ENCODE results near the gene KLK2. TPM values are rescaled to one million over a fixed set of nuclear protein-coding genes. Genes with fewer than 3 reads are reported as not detected.

KLK2 gene
- polyA plus RNA-seq, 1 donor (not counting 4 experiments of a cell fraction or from before 2014, with no cell fraction given) = 0.07 TPM

GRCh38 chr19:50835785-50836542, 37.3 kb upstream of the KLK2 start:
- H3K4me1 ChIP-seq (ENCODE audit: control insufficient read depth, extremely low read depth, insufficient read depth, low read length) = peaks cover 20% of the 10 kb centered on the region
- H3K79me2 ChIP-seq (ENCODE audit: control insufficient read depth, insufficient read depth, low read length) = no peaks in the 10 kb centered on the region
- H3K4me2 ChIP-seq (ENCODE audit: control insufficient read depth, extremely low read depth, insufficient read depth, low read depth, low read length) = peak overlapping the region; percentile 97
- H2AFZ ChIP-seq (ENCODE audit: control insufficient read depth, low read length) = peak overlapping the region; percentile 96
- H3K27ac ChIP-seq (ENCODE audit: control insufficient read depth, insufficient read depth, low read length) = no peak overlapping the region
- H3K27me3 ChIP-seq (ENCODE audit: control insufficient read depth, extremely low read depth, insufficient read depth, low read length) = peaks cover 8% of the 10 kb centered on the region
- peak overlapping the region; percentile 67 for H3K9ac ChIP-seq (ENCODE audit: control insufficient read depth, extremely low read depth, insufficient read depth, low read length)
- no peaks in the 10 kb centered on the region for H3K9me1 ChIP-seq (ENCODE audit: control insufficient read depth, extremely low read depth, insufficient read depth, low read length)
- no peaks in the 10 kb centered on the region for H3K9me3 ChIP-seq (ENCODE audit: control insufficient read depth, low read depth, low read length)
- FAIRE-seq (peak; percentile 63), DNase-seq (ENCODE audit: low read depth, low spot score) (no peak)
- no peaks in the 10 kb centered on the region for H4K20me1 ChIP-seq (ENCODE audit: control insufficient read depth, extremely low read depth, insufficient read depth, low read length)
- TF ChIP-seq EZH2 (IDR thresholded peaks at IDR 0.05; ENCODE audit: low read length) = no peak
- TF ChIP-seq CTCF (optimal IDR thresholded peaks at IDR 0.05 in 1 of 3, IDR thresholded peaks at IDR 0.05 in 1 of 3, conservative IDR thresholded peaks at IDR 0.05 in 1 of 3; ENCODE audit: extremely low read depth in 1 of 3, insufficient read depth in 2 of 3, low read length in 3 of 3) = no peak
- dilution Hi-C loops (cut with MboI; ENCODE audit: extremely low pct_ligation_motif_present, low sequenced_read_pairs) = no loop called here
- H3K4me3 ChIP-seq (ENCODE audit: control insufficient read depth in 2 of 3, extremely low read depth in 1 of 3, insufficient read depth in 2 of 3, low read depth in 1 of 3, low read length in 3 of 3) = peak overlapping the region; percentile 52 to 80 (median 68)
- no peaks in the 10 kb centered on the region for H3K36me3 ChIP-seq (ENCODE audit: control insufficient read depth in 2 of 2, extremely low read depth in 1 of 2, insufficient read depth in 2 of 2, low read length in 2 of 2)

GRCh38 chr19:50836543-50837195, 36.6 kb upstream of the KLK2 start:
- dilution Hi-C loops (cut with MboI; ENCODE audit: extremely low pct_ligation_motif_present, low sequenced_read_pairs) = no loop called here
- Histone ChIP-seq H3K9me3 (ENCODE audit: control insufficient read depth, low read depth, low read length) (no peaks in the 10 kb centered on the region), H3K27ac (ENCODE audit: control insufficient read depth, insufficient read depth, low read length) (no peak overlapping the region), H3K9ac (ENCODE audit: control insufficient read depth, extremely low read depth, insufficient read depth, low read length) (no peak overlapping the region), H3K4me1 (ENCODE audit: control insufficient read depth, extremely low read depth, insufficient read depth, low read length) (peaks cover 20% of the 10 kb centered on the region), H2AFZ (ENCODE audit: control insufficient read depth, low read length) (peak overlapping the region; percentile 96), H3K79me2 (ENCODE audit: control insufficient read depth, insufficient read depth, low read length) (no peaks in the 10 kb centered on the region), H4K20me1 (ENCODE audit: control insufficient read depth, extremely low read depth, insufficient read depth, low read length) (no peaks in the 10 kb centered on the region), H3K4me3 (ENCODE audit: control insufficient read depth in 2 of 3, extremely low read depth in 1 of 3, insufficient read depth in 2 of 3, low read depth in 1 of 3, low read length in 3 of 3) (peak overlapping the region in 1 of 3 experiments; percentile 80), H3K9me1 (ENCODE audit: control insufficient read depth, extremely low read depth, insufficient read depth, low read length) (no peaks in the 10 kb centered on the region), H3K36me3 (ENCODE audit: control insufficient read depth in 2 of 2, extremely low read depth in 1 of 2, insufficient read depth in 2 of 2, low read length in 2 of 2) (no peaks in the 10 kb centered on the region), H3K27me3 (ENCODE audit: control insufficient read depth, extremely low read depth, insufficient read depth, low read length) (peaks cover 8% of the 10 kb centered on the region), H3K4me2 (ENCODE audit: control insufficient read depth, extremely low read depth, insufficient read depth, low read depth, low read length) (peak overlapping the region; percentile 97)
- DNase-seq (ENCODE audit: low read depth, low spot score) (no peak), FAIRE-seq (no peak)
- TF ChIP-seq CTCF (optimal IDR thresholded peaks at IDR 0.05 in 1 of 3, IDR thresholded peaks at IDR 0.05 in 1 of 3, conservative IDR thresholded peaks at IDR 0.05 in 1 of 3; ENCODE audit: extremely low read depth in 1 of 3, insufficient read depth in 2 of 3, low read length in 3 of 3) (no peak), EZH2 (IDR thresholded peaks at IDR 0.05; ENCODE audit: low read length) (no peak)

Data from keratinocyte (primary cell).